GM12875 (cell line): ENCODE results near the gene DMRTA2.

Source experiments
- H3K4me3 ChIP-seq: one replicate; pipeline ENCODE4 v1.5.1; 2011; ENCODE audit warnings: low read depth, low read length, control low read depth
- TF ChIP-seq, protein P1 (sequence below): IDR thresholded peaks from 2 replicates; pipeline ENCODE4 v1.5.1; 2011; ENCODE audit warnings: low read depth, mild to moderate bottlenecking, control low read depth, inconsistent platforms, low read length, moderate library complexity, borderline replicate concordance; ENCODE audit not compliant: insufficient read depth

Gene DMRTA2

GRCh38 chr1:50450861-50451653 is 27.8 kb upstream of the DMRTA2 start:
- H3K4me3 ChIP-seq = no peak overlapping the region
- TF ChIP-seq, protein P1, sequence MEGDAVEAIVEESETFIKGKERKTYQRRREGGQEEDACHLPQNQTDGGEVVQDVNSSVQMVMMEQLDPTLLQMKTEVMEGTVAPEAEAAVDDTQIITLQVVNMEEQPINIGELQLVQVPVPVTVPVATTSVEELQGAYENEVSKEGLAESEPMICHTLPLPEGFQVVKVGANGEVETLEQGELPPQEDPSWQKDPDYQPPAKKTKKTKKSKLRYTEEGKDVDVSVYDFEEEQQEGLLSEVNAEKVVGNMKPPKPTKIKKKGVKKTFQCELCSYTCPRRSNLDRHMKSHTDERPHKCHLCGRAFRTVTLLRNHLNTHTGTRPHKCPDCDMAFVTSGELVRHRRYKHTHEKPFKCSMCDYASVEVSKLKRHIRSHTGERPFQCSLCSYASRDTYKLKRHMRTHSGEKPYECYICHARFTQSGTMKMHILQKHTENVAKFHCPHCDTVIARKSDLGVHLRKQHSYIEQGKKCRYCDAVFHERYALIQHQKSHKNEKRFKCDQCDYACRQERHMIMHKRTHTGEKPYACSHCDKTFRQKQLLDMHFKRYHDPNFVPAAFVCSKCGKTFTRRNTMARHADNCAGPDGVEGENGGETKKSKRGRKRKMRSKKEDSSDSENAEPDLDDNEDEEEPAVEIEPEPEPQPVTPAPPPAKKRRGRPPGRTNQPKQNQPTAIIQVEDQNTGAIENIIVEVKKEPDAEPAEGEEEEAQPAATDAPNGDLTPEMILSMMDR = no peak

DNA sequence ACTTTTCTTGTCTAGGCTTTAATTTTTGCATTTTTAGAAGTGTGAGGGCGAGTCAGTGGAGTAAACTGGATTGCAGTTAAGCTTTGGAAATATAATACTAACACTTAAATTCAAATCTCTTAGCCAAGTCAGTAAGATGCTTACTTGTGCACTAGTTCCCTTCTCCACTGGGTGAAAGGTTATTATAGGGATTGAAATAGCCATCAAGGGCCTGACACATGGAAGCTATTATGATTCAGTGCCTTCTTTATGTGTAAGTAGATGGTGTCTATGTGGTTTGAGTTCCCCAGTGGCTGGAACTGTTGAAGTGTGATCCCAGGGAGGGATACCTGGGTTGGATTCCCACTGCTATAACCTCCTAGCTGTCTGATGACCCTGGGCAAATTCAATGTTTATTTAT is 24.7 kb upstream of the DMRTA2 start:
- TF ChIP-seq, protein P1 = no peak

DNA sequence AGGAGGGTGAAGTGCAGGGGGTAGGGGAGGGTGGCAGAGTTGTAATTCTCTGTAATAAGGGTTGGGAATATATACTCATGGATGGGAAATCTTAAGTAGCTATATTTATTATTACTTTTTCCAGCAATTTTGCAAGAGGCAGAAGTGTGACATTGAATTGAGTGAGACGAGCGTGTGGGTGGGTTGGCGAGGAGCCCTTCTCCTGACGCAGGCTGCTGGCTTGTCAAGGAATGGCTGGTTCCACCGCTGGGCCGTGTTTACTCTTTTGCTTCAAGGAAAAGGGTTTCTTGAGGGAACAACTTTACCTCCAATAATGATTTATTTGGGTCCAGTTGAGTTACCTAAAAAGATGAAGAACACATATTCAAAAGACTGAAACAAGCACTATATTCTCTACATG is 17.9 kb upstream of the DMRTA2 start:
- no peak overlapping the region for H3K4me3 ChIP-seq
- TF ChIP-seq, protein P1 = no peak

More for the DNA sequence above, 24.7 kb upstream of the DMRTA2 start:
- H3K4me3 ChIP-seq = no peak overlapping the region

- TF ChIP-seq, protein P1 = 0 out of 2 replicates have a peak, but pooled peaks have one; percentile 2
- no peak overlapping the region for H3K4me3 ChIP-seq
Measured at GRCh38 chr1:50438945-50439344, 15.7 kb upstream of the DMRTA2 start.

DNA sequence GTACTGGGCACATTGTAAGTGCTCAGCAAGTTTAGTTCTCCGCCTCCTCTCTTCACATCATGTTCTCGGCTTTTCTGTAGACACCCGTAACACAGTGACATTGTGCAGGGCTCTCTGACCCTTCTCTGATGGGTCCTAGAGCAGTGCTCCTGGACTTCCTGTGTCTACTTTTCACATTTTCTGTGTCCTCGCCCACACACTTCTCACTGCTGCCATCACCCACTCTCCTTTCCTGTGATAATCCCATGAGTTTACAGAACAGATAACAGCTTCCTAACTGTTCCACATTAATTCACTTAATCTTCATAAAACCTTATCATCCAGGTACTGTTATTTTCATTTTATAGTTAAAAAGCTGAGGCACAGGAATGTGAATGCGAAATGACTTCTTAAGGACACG is 13.2 kb upstream of the DMRTA2 start:
- H3K4me3 ChIP-seq = no peak overlapping the region
- TF ChIP-seq, protein P1 = no peak

- TF ChIP-seq, protein P1 = no peak
- H3K4me3 ChIP-seq = no peak overlapping the region
Measured at GRCh38 chr1:50430010-50430405, 6.8 kb upstream of the DMRTA2 start.

DNA sequence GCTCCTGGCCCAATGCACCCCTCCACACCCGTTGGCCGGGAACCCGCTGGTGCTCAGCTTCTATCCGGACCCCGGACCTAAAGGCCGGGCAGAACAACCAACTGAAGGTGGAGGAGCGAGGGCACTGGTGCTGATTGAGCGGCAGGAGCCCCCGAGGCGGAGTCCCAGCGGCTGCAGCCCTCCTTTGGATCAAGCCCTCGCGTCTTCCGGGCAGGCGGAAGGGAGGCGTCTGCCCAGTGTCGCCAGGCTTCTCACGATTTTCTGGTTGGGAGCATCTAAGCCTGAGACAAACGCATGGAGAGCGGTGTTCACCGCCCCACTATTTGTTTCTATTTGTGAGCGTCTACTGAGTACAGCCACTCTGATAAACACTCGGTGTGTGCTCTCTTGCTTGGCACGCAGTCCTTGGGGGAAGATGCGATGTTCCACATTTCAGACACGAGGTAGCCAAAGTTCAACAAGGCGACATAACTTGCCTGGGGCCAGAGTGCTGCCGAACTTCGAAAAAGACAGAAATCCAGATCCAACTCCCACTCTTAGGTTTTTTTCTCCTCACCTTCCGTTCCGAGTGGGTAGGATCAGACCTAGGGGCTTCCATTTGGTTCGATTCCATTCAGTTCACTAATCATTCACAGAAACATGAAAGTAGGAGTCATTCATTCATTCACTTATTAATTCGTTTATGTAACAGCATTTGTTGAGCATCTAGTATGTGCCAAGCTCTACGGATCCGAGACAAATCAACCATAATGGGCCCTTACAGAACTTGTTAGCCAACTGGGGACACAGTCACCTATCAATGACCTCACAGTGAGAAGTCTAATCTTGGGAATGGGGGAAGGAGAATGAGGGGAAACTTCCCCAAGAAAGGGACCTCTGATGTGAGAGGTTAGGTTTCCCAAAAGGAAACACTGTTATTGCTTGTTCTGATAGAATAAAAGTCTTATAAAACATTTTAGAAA is 4.9 kb upstream of the DMRTA2 start:
- TF ChIP-seq, protein P1 = no peak

More for the DNA sequence above, 4.9 kb upstream of the DMRTA2 start:
- no peak overlapping the region for H3K4me3 ChIP-seq
